ENCODE measurements around the gene BICRAL. TPM values are rescaled to one million over a fixed set of nuclear protein-coding genes. Genes with fewer than 3 reads are reported as not detected.

BICRAL gene
- total RNA-seq, 1 donor from 2014 or later = 6.2 TPM

- no peaks in the 10 kb centered on the region for H3K27me3 Mint-ChIP-seq (ENCODE audit: low read depth)
- H3K27ac Mint-ChIP-seq (ENCODE audit: unreplicated experiment) = peak overlapping the region; percentile 52
- no peaks in the 10 kb centered on the region for H3K36me3 Mint-ChIP-seq (ENCODE audit: low read depth)
- H3K4me1 Mint-ChIP-seq = peaks cover 5% of the 10 kb centered on the region
- no peaks in the 10 kb centered on the region for H3K9me3 Mint-ChIP-seq
- DNase-seq (ENCODE audit: low read depth, low spot score) = peak; percentile 31
- TF ChIP-seq CTCF (conservative IDR thresholded peaks at IDR 0.05) = no peak
- peak overlapping the region; percentile 69 for H3K4me3 Mint-ChIP-seq
These were observed 129.5 kb downstream of the BICRAL start for GRCh38 chr6:42911171-42912021.

GRCh38 chr6:42914546-42914945 is 132.7 kb downstream of the BICRAL start:
- no peaks in the 10 kb centered on the region for H3K36me3 Mint-ChIP-seq (ENCODE audit: low read depth)
- H3K4me3 Mint-ChIP-seq = no peak overlapping the region
- H3K27ac Mint-ChIP-seq (ENCODE audit: unreplicated experiment) = peak overlapping the region; percentile 89
- no peaks in the 10 kb centered on the region for H3K9me3 Mint-ChIP-seq
- H3K27me3 Mint-ChIP-seq (ENCODE audit: low read depth) = no peaks in the 10 kb centered on the region
- peaks cover 5% of the 10 kb centered on the region for H3K4me1 Mint-ChIP-seq
- DNase-seq (ENCODE audit: low read depth, low spot score) = no peak
- no peak for TF ChIP-seq CTCF (conservative IDR thresholded peaks at IDR 0.05)

GRCh38 chr6:42915732-42916131 is 133.9 kb downstream of the BICRAL start, which contains the start of gene PTCRA:
PTCRA (plus strand) TSS chr6:42916053; CDS start chr6:42916070, 17 bp downstream.
- Mint-ChIP-seq H3K9me3 (no peaks in the 10 kb centered on the region), H3K36me3 (ENCODE audit: low read depth) (no peaks in the 10 kb centered on the region), H3K4me3 (no peak within 1 kb of the TSS), H3K4me1 (peaks cover 5% of the 10 kb centered on the region), H3K27ac (ENCODE audit: unreplicated experiment) (no peak within 1 kb of the TSS), H3K27me3 (ENCODE audit: low read depth) (no peaks in the 10 kb centered on the region)
- TF ChIP-seq CTCF (conservative IDR thresholded peaks at IDR 0.05) = no peak
- DNase-seq (ENCODE audit: low read depth, low spot score) = no peak

GRCh38 chr6:42916288-42916687 is 134.4 kb downstream of the BICRAL start:
- H3K36me3 Mint-ChIP-seq (ENCODE audit: low read depth) = no peaks in the 10 kb centered on the region
- H3K27ac Mint-ChIP-seq (ENCODE audit: unreplicated experiment) = no peak overlapping the region
- H3K9me3 Mint-ChIP-seq = no peaks in the 10 kb centered on the region
- H3K4me1 Mint-ChIP-seq = peaks cover 1% of the 10 kb centered on the region
- no peak for DNase-seq (ENCODE audit: low read depth, low spot score)
- no peak overlapping the region for H3K4me3 Mint-ChIP-seq
- H3K27me3 Mint-ChIP-seq (ENCODE audit: low read depth) = no peaks in the 10 kb centered on the region
- no peak for TF ChIP-seq CTCF (conservative IDR thresholded peaks at IDR 0.05)

Other genes with a start within 250 kb of the BICRAL start
- gene UBR2, start 218.0 kb upstream of the BICRAL start, total RNA-seq = 22.3 and 22.4 TPM in 2 replicates
- gene PRPH2, start 59.5 kb upstream of the BICRAL start, total RNA-seq = not detected in 2 replicates
- 21.7 and 23.2 TPM in 2 replicates for gene TBCC, start 35.9 kb upstream of the BICRAL start, total RNA-seq
- 103 and 105 TPM in 2 replicates for gene RPL7L1, start 97.6 kb downstream of the BICRAL start, total RNA-seq
- not detected in 2 replicates for gene PTCRA, start 134.0 kb downstream of the BICRAL start, total RNA-seq
- gene CNPY3, start 147.4 kb downstream of the BICRAL start, total RNA-seq = 61.3 and 62.6 TPM in 2 replicates
- gene GNMT, start 178.7 kb downstream of the BICRAL start, total RNA-seq = 1.5 and 1.8 TPM in 2 replicates
- 21.7 and 22.5 TPM in 2 replicates for gene PEX6, start 197.1 kb downstream of the BICRAL start, total RNA-seq
- gene PPP2R5D, start 202.5 kb downstream of the BICRAL start, total RNA-seq = 67.5 and 67.6 TPM in 2 replicates
- 94.7 and 102 TPM in 2 replicates for gene MEA1, start 231.9 kb downstream of the BICRAL start, total RNA-seq
- 105 and 109 TPM in 2 replicates for gene KLHDC3, start 232.2 kb downstream of the BICRAL start, total RNA-seq
- gene RRP36, start 239.6 kb downstream of the BICRAL start, total RNA-seq = 89.1 and 93.4 TPM in 2 replicates